Measurements from ENCODE around the gene DHODH. TPM values are rescaled to one million over a fixed set of nuclear protein-coding genes. Genes with fewer than 3 reads are reported as not detected.
A peak's percentile ranks its signal among the peaks of the same experiment; 100 is the strongest.

DHODH gene
- total and polyA plus RNA-seq, 2 of the 13 experiments (the other 11 are each of a cell fraction or from before 2014, with no cell fraction given), result 10.7 to 16.4 TPM

DNA sequence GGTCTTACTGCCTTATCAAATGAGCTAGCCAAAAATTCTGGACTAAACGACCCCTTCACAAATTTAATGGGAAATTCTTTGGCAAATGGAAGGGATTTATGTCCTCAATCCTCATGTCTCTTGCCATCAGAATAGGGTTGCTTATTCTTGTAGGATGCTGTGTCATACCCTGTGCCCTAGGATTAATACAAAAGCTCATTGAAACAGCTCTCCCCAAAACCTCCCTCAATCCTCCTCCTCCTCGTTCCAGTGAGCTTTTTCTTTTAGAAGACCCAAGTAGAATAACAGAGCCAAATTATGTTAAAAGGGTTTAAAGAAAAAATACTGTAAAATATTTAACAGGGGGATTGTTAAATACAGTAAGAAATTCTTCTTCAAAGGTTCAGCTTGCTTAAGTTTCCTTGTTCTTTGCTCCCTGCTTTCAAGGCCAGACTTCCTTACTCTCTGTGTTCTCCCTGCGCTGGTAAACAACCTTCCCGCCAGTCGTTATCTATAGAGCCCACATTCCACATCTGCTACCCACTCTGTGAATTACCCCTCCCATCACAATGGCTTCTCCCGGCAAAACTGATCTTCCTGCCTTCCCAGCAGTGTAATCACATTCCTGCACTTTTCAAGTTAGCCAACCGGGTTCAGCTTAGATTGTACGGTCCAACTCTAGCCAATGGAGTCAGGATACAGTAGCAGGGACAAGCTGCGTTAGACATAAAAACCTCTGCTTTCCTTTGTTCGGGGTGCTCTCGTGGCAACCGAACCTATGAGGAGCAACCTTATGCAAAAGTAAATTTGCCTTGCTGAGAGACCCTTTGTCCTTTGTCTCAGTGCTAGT, 64.2 kb downstream of the DHODH start (continued):
- TF ChIP-seq, protein P1, sequence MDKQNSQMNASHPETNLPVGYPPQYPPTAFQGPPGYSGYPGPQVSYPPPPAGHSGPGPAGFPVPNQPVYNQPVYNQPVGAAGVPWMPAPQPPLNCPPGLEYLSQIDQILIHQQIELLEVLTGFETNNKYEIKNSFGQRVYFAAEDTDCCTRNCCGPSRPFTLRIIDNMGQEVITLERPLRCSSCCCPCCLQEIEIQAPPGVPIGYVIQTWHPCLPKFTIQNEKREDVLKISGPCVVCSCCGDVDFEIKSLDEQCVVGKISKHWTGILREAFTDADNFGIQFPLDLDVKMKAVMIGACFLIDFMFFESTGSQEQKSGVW (CRISPR knock-in tag; IDR thresholded peaks at IDR 0.05; ENCODE audit: borderline replicate concordance), result no peak
- peak; percentile 80 for TF ChIP-seq YEATS4 (CRISPR knock-in tag; IDR thresholded peaks at IDR 0.05; ENCODE audit: borderline replicate concordance)
- no peak for TF ChIP-seq ZFP36 (IDR thresholded peaks at IDR 0.05; ENCODE audit: borderline replicate concordance, low read depth, low read length, partially characterized antibody)
- no peak; the same call in 1 of the 2 replicates for TF ChIP-seq DNMT3B (CRISPR knock-in tag; conservative IDR thresholded peaks at IDR 0.05)
- TF ChIP-seq, protein P2, sequence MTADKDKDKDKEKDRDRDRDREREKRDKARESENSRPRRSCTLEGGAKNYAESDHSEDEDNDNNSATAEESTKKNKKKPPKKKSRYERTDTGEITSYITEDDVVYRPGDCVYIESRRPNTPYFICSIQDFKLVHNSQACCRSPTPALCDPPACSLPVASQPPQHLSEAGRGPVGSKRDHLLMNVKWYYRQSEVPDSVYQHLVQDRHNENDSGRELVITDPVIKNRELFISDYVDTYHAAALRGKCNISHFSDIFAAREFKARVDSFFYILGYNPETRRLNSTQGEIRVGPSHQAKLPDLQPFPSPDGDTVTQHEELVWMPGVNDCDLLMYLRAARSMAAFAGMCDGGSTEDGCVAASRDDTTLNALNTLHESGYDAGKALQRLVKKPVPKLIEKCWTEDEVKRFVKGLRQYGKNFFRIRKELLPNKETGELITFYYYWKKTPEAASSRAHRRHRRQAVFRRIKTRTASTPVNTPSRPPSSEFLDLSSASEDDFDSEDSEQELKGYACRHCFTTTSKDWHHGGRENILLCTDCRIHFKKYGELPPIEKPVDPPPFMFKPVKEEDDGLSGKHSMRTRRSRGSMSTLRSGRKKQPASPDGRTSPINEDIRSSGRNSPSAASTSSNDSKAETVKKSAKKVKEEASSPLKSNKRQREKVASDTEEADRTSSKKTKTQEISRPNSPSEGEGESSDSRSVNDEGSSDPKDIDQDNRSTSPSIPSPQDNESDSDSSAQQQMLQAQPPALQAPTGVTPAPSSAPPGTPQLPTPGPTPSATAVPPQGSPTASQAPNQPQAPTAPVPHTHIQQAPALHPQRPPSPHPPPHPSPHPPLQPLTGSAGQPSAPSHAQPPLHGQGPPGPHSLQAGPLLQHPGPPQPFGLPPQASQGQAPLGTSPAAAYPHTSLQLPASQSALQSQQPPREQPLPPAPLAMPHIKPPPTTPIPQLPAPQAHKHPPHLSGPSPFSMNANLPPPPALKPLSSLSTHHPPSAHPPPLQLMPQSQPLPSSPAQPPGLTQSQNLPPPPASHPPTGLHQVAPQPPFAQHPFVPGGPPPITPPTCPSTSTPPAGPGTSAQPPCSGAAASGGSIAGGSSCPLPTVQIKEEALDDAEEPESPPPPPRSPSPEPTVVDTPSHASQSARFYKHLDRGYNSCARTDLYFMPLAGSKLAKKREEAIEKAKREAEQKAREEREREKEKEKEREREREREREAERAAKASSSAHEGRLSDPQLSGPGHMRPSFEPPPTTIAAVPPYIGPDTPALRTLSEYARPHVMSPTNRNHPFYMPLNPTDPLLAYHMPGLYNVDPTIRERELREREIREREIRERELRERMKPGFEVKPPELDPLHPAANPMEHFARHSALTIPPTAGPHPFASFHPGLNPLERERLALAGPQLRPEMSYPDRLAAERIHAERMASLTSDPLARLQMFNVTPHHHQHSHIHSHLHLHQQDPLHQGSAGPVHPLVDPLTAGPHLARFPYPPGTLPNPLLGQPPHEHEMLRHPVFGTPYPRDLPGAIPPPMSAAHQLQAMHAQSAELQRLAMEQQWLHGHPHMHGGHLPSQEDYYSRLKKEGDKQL (CRISPR knock-in tag; IDR thresholded peaks at IDR 0.05; ENCODE audit: low read depth), result 0 out of 2 replicates have a peak, but pooled peaks have one; percentile 16
- TF ChIP-seq U2AF1 (optimal IDR thresholded peaks at IDR 0.05; ENCODE audit: low read depth, low read length), result no peak
- peak; percentile 37; the same call in 1 of the 2 replicates for TF ChIP-seq SIX1 (CRISPR knock-in tag; IDR thresholded peaks at IDR 0.05; ENCODE audit: borderline replicate concordance)
- TF ChIP-seq, protein P3, sequence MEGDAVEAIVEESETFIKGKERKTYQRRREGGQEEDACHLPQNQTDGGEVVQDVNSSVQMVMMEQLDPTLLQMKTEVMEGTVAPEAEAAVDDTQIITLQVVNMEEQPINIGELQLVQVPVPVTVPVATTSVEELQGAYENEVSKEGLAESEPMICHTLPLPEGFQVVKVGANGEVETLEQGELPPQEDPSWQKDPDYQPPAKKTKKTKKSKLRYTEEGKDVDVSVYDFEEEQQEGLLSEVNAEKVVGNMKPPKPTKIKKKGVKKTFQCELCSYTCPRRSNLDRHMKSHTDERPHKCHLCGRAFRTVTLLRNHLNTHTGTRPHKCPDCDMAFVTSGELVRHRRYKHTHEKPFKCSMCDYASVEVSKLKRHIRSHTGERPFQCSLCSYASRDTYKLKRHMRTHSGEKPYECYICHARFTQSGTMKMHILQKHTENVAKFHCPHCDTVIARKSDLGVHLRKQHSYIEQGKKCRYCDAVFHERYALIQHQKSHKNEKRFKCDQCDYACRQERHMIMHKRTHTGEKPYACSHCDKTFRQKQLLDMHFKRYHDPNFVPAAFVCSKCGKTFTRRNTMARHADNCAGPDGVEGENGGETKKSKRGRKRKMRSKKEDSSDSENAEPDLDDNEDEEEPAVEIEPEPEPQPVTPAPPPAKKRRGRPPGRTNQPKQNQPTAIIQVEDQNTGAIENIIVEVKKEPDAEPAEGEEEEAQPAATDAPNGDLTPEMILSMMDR (CRISPR knock-in tag; IDR thresholded peaks at IDR 0.05), result no peak
- TF ChIP-seq ZNF484 (CRISPR knock-in tag; IDR thresholded peaks at IDR 0.05; ENCODE audit: borderline replicate concordance, low read depth), result no peak
- TF ChIP-seq, protein P4, sequence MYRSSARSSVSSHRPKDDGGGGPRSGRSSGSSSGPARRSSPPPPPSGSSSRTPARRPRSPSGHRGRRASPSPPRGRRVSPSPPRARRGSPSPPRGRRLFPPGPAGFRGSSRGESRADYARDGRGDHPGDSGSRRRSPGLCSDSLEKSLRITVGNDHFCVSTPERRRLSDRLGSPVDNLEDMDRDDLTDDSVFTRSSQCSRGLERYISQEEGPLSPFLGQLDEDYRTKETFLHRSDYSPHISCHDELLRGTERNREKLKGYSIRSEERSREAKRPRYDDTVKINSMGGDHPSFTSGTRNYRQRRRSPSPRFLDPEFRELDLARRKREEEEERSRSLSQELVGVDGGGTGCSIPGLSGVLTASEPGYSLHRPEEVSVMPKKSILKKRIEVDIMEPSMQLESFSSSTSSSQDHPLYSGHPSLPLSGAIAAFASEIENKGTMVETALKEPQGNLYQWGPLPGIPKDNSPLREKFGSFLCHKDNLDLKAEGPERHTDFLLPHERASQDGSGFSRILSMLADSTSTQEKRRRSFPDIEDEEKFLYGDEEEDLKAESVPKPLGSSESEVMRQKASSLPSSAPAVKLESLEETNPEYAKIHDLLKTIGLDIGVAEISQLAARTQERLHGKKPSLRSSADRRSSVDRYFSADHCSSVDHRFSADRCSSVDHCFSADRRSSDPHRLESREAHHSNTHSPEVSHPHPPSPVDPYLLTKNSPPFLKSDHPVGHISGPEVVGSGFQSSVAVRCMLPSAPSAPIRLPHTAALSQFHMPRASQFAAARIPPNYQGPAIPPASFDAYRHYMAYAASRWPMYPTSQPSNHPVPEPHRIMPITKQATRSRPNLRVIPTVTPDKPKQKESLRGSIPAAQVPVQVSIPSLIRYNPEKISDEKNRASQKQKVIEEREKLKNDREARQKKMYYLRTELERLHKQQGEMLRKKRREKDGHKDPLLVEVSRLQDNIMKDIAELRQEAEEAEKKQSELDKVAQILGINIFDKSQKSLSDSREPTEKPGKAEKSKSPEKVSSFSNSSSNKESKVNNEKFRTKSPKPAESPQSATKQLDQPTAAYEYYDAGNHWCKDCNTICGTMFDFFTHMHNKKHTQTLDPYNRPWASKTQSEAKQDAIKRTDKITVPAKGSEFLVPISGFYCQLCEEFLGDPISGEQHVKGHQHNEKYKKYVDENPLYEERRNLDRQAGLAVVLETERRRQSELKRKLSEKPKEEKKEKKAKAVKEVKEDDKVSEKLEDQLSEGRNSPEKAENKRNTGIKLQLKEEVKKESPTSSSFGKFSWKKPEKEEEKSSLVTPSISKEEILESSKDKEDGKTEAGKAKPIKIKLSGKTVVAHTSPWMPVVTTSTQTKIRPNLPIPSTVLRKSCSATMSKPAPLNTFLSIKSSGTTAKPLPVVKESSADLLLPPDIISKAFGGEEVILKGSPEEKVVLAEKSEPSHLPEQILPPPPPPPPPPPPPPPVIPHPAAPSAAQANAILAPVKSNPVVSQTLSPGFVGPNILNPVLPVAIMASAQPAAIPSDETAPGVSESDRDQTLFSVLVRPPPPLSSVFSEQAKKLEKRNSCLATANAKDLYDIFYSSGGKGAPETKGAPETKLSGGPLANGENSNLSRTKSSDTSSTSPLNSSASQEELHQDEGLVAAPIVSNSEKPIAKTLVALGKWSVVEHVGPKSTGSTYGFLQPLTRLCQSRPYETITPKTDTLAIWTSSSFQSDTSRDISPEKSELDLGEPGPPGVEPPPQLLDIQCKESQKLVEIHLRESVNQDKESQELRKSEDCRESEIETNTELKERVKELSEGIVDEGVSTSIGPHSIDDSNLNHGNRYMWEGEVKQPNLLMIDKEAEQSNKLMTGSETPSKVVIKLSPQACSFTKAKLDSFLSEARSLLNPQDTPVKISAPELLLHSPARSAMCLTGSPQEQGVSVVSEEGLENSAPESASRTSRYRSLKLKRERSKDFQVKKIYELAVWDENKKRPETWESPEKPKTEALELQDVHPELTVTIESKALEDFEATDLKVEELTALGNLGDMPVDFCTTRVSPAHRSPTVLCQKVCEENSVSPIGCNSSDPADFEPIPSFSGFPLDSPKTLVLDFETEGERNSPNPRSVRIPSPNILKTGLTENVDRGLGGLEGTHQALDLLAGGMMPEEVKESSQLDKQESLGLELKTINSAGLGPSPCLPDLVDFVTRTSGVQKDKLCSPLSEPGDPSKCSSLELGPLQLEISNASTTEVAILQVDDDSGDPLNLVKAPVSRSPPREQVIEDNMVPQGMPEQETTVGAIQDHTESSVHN (CRISPR knock-in tag; IDR thresholded peaks at IDR 0.05), result no peak
- TF ChIP-seq AKAP8 (CRISPR knock-in tag; IDR thresholded peaks at IDR 0.05), result no peak; the same call in 1 of the 2 replicates
